ENCODE measurements around the gene FAM78A.
A peak's percentile ranks its signal among the peaks of the same experiment; 100 is the strongest.

The FAM78A gene

DNA sequence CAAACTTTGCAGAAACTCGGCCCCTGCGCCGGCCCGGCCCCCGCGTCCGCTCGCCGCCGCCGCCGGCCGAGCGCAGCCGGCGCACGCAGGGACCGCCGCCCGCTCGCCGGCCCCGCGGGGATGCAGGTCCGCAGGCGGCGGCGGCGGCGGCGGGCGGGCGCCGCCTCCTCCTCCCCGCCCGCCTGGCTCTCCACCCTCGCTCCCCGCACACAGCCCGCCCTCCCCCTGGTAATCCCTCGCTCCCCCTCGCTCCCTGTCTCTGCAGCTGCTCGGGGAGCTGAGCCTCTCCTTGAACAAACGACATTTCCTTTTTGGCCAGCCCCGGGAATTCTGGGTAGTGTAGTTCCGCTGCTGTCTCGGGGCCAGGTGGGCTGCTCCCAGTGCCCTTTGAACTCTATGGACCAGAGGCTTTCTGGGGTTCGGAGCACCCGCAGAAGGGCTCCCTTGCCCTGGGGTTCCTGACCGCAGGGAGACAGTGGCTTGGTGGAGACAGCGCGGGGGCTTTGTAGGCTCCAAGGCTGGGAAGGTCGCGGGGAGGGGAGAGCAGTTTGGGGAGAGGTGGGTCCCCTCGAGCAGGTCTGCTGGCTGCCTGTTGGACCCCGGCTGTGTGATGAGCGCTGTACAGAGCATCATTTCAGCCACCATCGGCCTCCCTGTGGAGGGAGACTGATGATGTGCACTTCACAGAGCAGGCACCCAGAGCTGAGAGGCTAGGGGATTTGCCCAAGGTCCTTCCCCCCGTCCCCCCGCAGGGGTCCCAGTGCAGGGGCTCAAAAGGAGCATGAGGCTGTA, 1.8 kb upstream of the FAM78A start:
- peak overlapping the region; percentile 25 for H2BK5ac ChIP-seq (ENCODE audit: low read length)
- no peaks in the 10 kb centered on the region for H3K79me1 ChIP-seq (ENCODE audit: low read depth, low read length)
- H3K27ac ChIP-seq (replicated peaks; ENCODE audit: low read length) = no peak overlapping the region
- H2AK5ac ChIP-seq (ENCODE audit: low read depth, low read length) = peak overlapping the region; percentile 97
- peaks cover 12 to 39% of the 10 kb centered on the region in 2 donors for H3K4me1 ChIP-seq (ENCODE audit: control insufficient read depth in 2 of 2, insufficient read depth in 1 of 2, low read depth in 1 of 2, low read length in 2 of 2)
- H3K18ac ChIP-seq (ENCODE audit: low read length) = peak overlapping the region; percentile 96
- no peak overlapping the region for H3K4ac ChIP-seq (ENCODE audit: low read length)
- H2BK15ac ChIP-seq (ENCODE audit: low read length) = peak overlapping the region; percentile 65
- peak overlapping the region; percentile 91 for H2AFZ ChIP-seq (ENCODE audit: low read length)
- H3K23ac ChIP-seq (ENCODE audit: low read depth, low read length, poor library complexity) = peak overlapping the region; percentile 95
- H3K4me2 ChIP-seq (ENCODE audit: insufficient read depth, low read length, poor library complexity, severe bottlenecking) = peak overlapping the region; percentile 96
- peak overlapping the region; percentile 13 for H2BK120ac ChIP-seq (ENCODE audit: low read depth, low read length)
- no peak overlapping the region for H3K14ac ChIP-seq (ENCODE audit: low read length)
- H3K4me3 ChIP-seq (ENCODE audit: low read length in 2 of 2) = peak overlapping the region; percentile 54 to 84
- H4K91ac ChIP-seq (ENCODE audit: low read depth, low read length, poor library complexity) = no peak overlapping the region
- peak overlapping the region; percentile 93 for H2BK12ac ChIP-seq (ENCODE audit: low read length)
- H3K9ac ChIP-seq (ENCODE audit: low read depth, low read length, poor library complexity) = no peak overlapping the region
- peaks cover 0 to 2% of the 10 kb centered on the region in 2 donors for H3K9me3 ChIP-seq (replicated peaks in 1 of 2; ENCODE audit: control insufficient read depth in 2 of 2, insufficient read depth in 1 of 2, low read depth in 1 of 2, low read length in 2 of 2)
- DNase-seq (ENCODE audit: low spot score) = peak; percentile 85
- H3K27me3 ChIP-seq (ENCODE audit: control insufficient read depth in 3 of 3, insufficient read depth in 3 of 3, low read depth in 1 of 3, low read length in 3 of 3) = peaks cover 4 to 53% (median 31%) of the 10 kb centered on the region in 3 experiments
- no CpG with 5 or more reads among the region's 59 CpGs for WGBS, 2 donors (ENCODE audit: extremely low coverage in 2 of 2, insufficient read length in 2 of 2, insufficient replicate concordance in 1 of 2)
- H3K36me3 ChIP-seq (replicated peaks in 1 of 2; ENCODE audit: control insufficient read depth in 2 of 2, insufficient read depth in 2 of 2, low read length in 2 of 2) = no peaks in the 10 kb centered on the region
- H4K8ac ChIP-seq (ENCODE audit: low read depth, low read length) = no peak overlapping the region

DNA sequence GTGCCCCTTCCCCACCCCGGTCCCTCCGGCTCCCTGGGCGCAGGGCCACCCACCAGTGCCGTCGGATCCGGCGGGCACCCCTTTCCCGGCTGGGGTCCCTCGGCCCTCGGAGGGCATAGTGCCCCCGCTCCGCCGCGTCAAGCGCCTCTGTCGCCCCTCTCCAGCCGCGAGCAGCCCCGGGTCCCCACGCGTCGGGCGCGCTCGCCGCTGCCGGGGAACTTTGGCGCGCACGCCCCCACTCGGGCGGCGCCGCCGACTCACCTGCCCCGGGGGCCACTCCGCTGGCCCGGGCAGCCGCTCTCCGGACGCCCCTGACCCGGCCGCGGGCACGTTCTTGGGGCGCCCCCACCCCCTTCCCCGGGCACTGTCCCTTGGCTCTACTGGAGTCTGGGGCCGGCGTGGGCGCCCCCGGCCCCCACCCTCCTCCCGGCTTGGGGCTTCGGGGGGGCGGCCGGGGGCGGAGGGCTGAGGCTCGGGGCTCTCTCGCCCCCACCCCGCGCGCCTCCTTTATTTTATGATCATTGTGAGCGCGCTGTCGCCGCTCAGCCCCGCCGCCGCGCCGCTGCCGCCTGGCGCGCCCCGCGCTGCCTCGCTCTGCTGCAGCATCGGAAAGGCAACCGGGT, 1.1 kb upstream of the FAM78A start:
- Histone ChIP-seq H2AK5ac (ENCODE audit: low read depth, low read length) (no peak overlapping the region), H3K27ac (replicated peaks; ENCODE audit: low read length) (no peak overlapping the region), H4K8ac (ENCODE audit: low read depth, low read length) (no peak overlapping the region), H2BK15ac (ENCODE audit: low read length) (no peak overlapping the region), H3K9me3 (replicated peaks in 1 of 2; ENCODE audit: control insufficient read depth in 2 of 2, insufficient read depth in 1 of 2, low read depth in 1 of 2, low read length in 2 of 2) (peaks cover 0 to 2% of the 10 kb centered on the region in 2 donors), H2BK120ac (ENCODE audit: low read depth, low read length) (no peak overlapping the region), H3K4me1 (ENCODE audit: control insufficient read depth in 2 of 2, insufficient read depth in 1 of 2, low read depth in 1 of 2, low read length in 2 of 2) (peaks cover 11 to 39% of the 10 kb centered on the region in 2 donors), H3K27me3 (ENCODE audit: control insufficient read depth in 3 of 3, insufficient read depth in 3 of 3, low read depth in 1 of 3, low read length in 3 of 3) (peaks cover 4 to 48% (median 29%) of the 10 kb centered on the region in 3 experiments), H3K23ac (ENCODE audit: low read depth, low read length, poor library complexity) (peak overlapping the region; percentile 95), H3K79me1 (ENCODE audit: low read depth, low read length) (no peaks in the 10 kb centered on the region), H4K91ac (ENCODE audit: low read depth, low read length, poor library complexity) (no peak overlapping the region), H2BK5ac (ENCODE audit: low read length) (peak overlapping the region; percentile 25), H3K14ac (ENCODE audit: low read length) (no peak overlapping the region), H3K4ac (ENCODE audit: low read length) (no peak overlapping the region), H2BK12ac (ENCODE audit: low read length) (no peak overlapping the region), H3K18ac (ENCODE audit: low read length) (peak overlapping the region; percentile 93), H3K4me3 (ENCODE audit: low read length in 2 of 2) (peak overlapping the region; percentile 54 to 84), H3K36me3 (replicated peaks in 1 of 2; ENCODE audit: control insufficient read depth in 2 of 2, insufficient read depth in 2 of 2, low read length in 2 of 2) (no peaks in the 10 kb centered on the region), H3K4me2 (ENCODE audit: insufficient read depth, low read length, poor library complexity, severe bottlenecking) (peak overlapping the region; percentile 96), H3K9ac (ENCODE audit: low read depth, low read length, poor library complexity) (peak overlapping the region; percentile 15), H2AFZ (ENCODE audit: low read length) (peak overlapping the region; percentile 91)
- DNase-seq (ENCODE audit: low spot score) = no peak
- WGBS, 2 donors (ENCODE audit: extremely low coverage in 2 of 2, insufficient read length in 2 of 2, insufficient replicate concordance in 1 of 2) = no CpG with 5 or more reads among the region's 78 CpGs

DNA sequence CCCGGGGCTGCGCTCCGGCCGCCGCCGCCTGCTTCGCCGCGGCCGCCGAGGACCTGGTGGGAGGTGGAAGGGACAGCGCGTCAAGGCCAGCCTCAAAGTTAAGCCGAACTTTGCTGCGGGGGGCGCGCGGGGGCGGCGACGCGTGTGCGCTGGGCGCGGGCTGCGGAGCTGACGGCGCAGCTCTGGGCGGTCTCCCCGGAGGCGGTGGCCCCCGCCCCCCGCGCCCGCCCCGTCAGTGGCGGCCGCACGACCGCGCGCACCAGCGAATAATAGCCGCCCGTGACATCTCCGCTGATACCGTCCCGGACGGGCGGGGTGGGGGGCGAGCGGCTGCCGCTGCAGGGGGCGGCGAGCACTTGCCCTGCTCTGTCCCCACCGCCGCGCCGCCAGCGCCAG, 579 bp upstream of the FAM78A start:
- Histone ChIP-seq H2BK5ac (ENCODE audit: low read length) (no peak overlapping the region), H2BK12ac (ENCODE audit: low read length) (no peak overlapping the region), H2AFZ (ENCODE audit: low read length) (peak overlapping the region; percentile 91), H3K27ac (replicated peaks; ENCODE audit: low read length) (no peak overlapping the region), H2AK5ac (ENCODE audit: low read depth, low read length) (no peak overlapping the region), H3K4me2 (ENCODE audit: insufficient read depth, low read length, poor library complexity, severe bottlenecking) (peak overlapping the region; percentile 96), H4K91ac (ENCODE audit: low read depth, low read length, poor library complexity) (no peak overlapping the region), H3K18ac (ENCODE audit: low read length) (peak overlapping the region; percentile 93), H4K8ac (ENCODE audit: low read depth, low read length) (no peak overlapping the region), H3K14ac (ENCODE audit: low read length) (no peak overlapping the region), H3K9me3 (replicated peaks in 1 of 2; ENCODE audit: control insufficient read depth in 2 of 2, insufficient read depth in 1 of 2, low read depth in 1 of 2, low read length in 2 of 2) (no peaks in the 10 kb centered on the region), H3K27me3 (ENCODE audit: control insufficient read depth in 3 of 3, insufficient read depth in 3 of 3, low read depth in 1 of 3, low read length in 3 of 3) (peaks cover 4 to 43% (median 24%) of the 10 kb centered on the region in 3 experiments), H2BK120ac (ENCODE audit: low read depth, low read length) (no peak overlapping the region), H3K4ac (ENCODE audit: low read length) (no peak overlapping the region), H3K23ac (ENCODE audit: low read depth, low read length, poor library complexity) (peak overlapping the region; percentile 95), H2BK15ac (ENCODE audit: low read length) (no peak overlapping the region), H3K9ac (ENCODE audit: low read depth, low read length, poor library complexity) (peak overlapping the region; percentile 85), H3K79me1 (ENCODE audit: low read depth, low read length) (no peaks in the 10 kb centered on the region), H3K4me3 (ENCODE audit: low read length in 2 of 2) (peak overlapping the region; percentile 54 to 84), H3K36me3 (replicated peaks in 1 of 2; ENCODE audit: control insufficient read depth in 2 of 2, insufficient read depth in 2 of 2, low read length in 2 of 2) (no peaks in the 10 kb centered on the region), H3K4me1 (ENCODE audit: control insufficient read depth in 2 of 2, insufficient read depth in 1 of 2, low read depth in 1 of 2, low read length in 2 of 2) (peaks cover 7 to 35% of the 10 kb centered on the region in 2 donors)
- no peak for DNase-seq (ENCODE audit: low spot score)
- no CpG with 5 or more reads among the region's 60 CpGs for WGBS, 2 donors (ENCODE audit: extremely low coverage in 2 of 2, insufficient read length in 2 of 2, insufficient replicate concordance in 1 of 2)

Measured in neuronal stem cell (in vitro differentiated cells).